GM12875 (cell line): ENCODE measurements around the gene LIMCH1.

ENCODE experiments used
- H3K4me3 ChIP-seq: one replicate; pipeline ENCODE4 v1.5.1; 2011; ENCODE audit warnings: low read depth, low read length, control low read depth
- CTCF ChIP-seq: IDR thresholded peaks from 2 replicates; pipeline ENCODE4 v1.5.1; 2011; ENCODE audit warnings: low read depth, mild to moderate bottlenecking, control low read depth, inconsistent platforms, low read length, moderate library complexity, borderline replicate concordance; ENCODE audit not compliant: insufficient read depth

LIMCH1 gene

GRCh38 chr4:41532336-41532735, 5.6 kb upstream of the LIMCH1 start:
- no peak for TF ChIP-seq CTCF
- no peak overlapping the region for H3K4me3 ChIP-seq

- no peak overlapping the region for H3K4me3 ChIP-seq
- no peak for TF ChIP-seq CTCF
Observed at GRCh38 chr4:41532882-41533281, 5.1 kb upstream of the LIMCH1 start.

GRCh38 chr4:41533680-41534079, 4.3 kb upstream of the LIMCH1 start:
- no peak overlapping the region for H3K4me3 ChIP-seq
- TF ChIP-seq CTCF = no peak

- TF ChIP-seq CTCF = no peak
- no peak overlapping the region for H3K4me3 ChIP-seq
Observed at GRCh38 chr4:41534404-41534803, 3.6 kb upstream of the LIMCH1 start.

GRCh38 chr4:41535911-41536371, 2.0 kb upstream of the LIMCH1 start:
- no peak overlapping the region for H3K4me3 ChIP-seq
- TF ChIP-seq CTCF = no peak

- TF ChIP-seq CTCF = no peak
- H3K4me3 ChIP-seq = no peak overlapping the region
Observed at GRCh38 chr4:41537292-41537890, 566 bp upstream of the LIMCH1 start.

- TF ChIP-seq CTCF = no peak
- H3K4me3 ChIP-seq = no peak overlapping the region
Observed at GRCh38 chr4:41538887-41539498, 1.0 kb downstream of the LIMCH1 start.
